ENCODE results near the gene CRACR2B.
A peak's percentile ranks its signal among the peaks of the same experiment; 100 is the strongest.

Gene CRACR2B

GRCh38 chr11:826227-826621 is 1.5 kb upstream of the CRACR2B start:
- DNase-seq (ENCODE audit: low read depth in 2 of 2), result no peak

- DNase-seq (ENCODE audit: low read depth in 2 of 2), result no peak
Observed at GRCh38 chr11:826836-827145, 928 bp upstream of the CRACR2B start.

GRCh38 chr11:827146-827896 is 398 bp upstream of the CRACR2B start:
- no peak for DNase-seq (ENCODE audit: low read depth in 2 of 2)

GRCh38 chr11:828506-829175 is 922 bp downstream of the CRACR2B start:
- no peak for DNase-seq (ENCODE audit: low read depth in 2 of 2)

GRCh38 chr11:829176-829846 is 1.6 kb downstream of the CRACR2B start:
- no peak for DNase-seq (ENCODE audit: low read depth in 2 of 2)

- no peak for DNase-seq (ENCODE audit: low read depth in 2 of 2)
Observed at GRCh38 chr11:829847-830294, 2.2 kb downstream of the CRACR2B start.

- DNase-seq (ENCODE audit: low read depth in 2 of 2), result peak in 1 of 2 experiments; percentile 49
Observed at GRCh38 chr11:830295-831117, 2.8 kb downstream of the CRACR2B start.

- no peak for DNase-seq (ENCODE audit: low read depth in 2 of 2)
Observed at GRCh38 chr11:831118-831864, 3.6 kb downstream of the CRACR2B start.

- no peak for DNase-seq (ENCODE audit: low read depth in 2 of 2)
Observed at GRCh38 chr11:831961-832528, 4.3 kb downstream of the CRACR2B start.

- DNase-seq (ENCODE audit: low read depth in 2 of 2), result no peak
Observed at GRCh38 chr11:832529-833113, 4.9 kb downstream of the CRACR2B start, which contains the start of gene CD151. TSS of gene CD151 (plus strand) at chr11:832952. CDS start at chr11:836070, 3,118 bp downstream.

GRCh38 chr11:833114-833791 is 5.5 kb downstream of the CRACR2B start:
- DNase-seq (ENCODE audit: low read depth in 2 of 2), result no peak

GRCh38 chr11:833849-834311 is 6.2 kb downstream of the CRACR2B start:
- DNase-seq (ENCODE audit: low read depth in 2 of 2), result no peak

- DNase-seq (ENCODE audit: low read depth in 2 of 2), result no peak
Observed at GRCh38 chr11:834371-835316, 6.9 kb downstream of the CRACR2B start.

GRCh38 chr11:836274-836673 is 8.6 kb downstream of the CRACR2B start:
- no peak for DNase-seq (ENCODE audit: low read depth in 2 of 2)

- no peak for DNase-seq (ENCODE audit: low read depth in 2 of 2)
Observed at GRCh38 chr11:836700-837099, 9.0 kb downstream of the CRACR2B start.

- no peak for DNase-seq (ENCODE audit: low read depth in 2 of 2)
Observed at GRCh38 chr11:837189-837989, 9.7 kb downstream of the CRACR2B start.

- DNase-seq (ENCODE audit: low read depth in 2 of 2), result no peak
Observed at GRCh38 chr11:837990-838307, 10.2 kb downstream of the CRACR2B start.

All from stimulated activated CD4-positive, alpha-beta T cell treated with anti-CD3 and anti-CD28 coated beads, Interleukin-12 subunit alpha, Interleukin-12 subunit beta, amount 100 ng/mL, for 24 hours (primary cell).